DOHH2 (cell line): ENCODE measurements around the gene SLC4A3.

Experiments used
- H3F3A ChIP-seq: fragments of 200-600 bp; sonication (generic), shearing (Covaris generic); 2 replicates; pipeline ENCODE4 v1.6.0; 2016; ENCODE audit warnings: antibody characterized with exemption, mild to moderate bottlenecking; ENCODE audit not compliant: control insufficient read depth, insufficient read depth
- H3K27ac ChIP-seq: fragments of 200-600 bp; sonication (generic); 2 replicates; pipeline ENCODE4 v1.5.1; 2014; ENCODE audit warnings: low read depth, mild to moderate bottlenecking, low read length, moderate library complexity
- H3K27me3 ChIP-seq: fragments of 200-600 bp; sonication (generic); 2 replicates; pipeline ENCODE4 v1.6.1; 2014; ENCODE audit warnings: mild to moderate bottlenecking, low read length, mixed read lengths; ENCODE audit not compliant: control insufficient read depth
- H3K36me3 ChIP-seq: fragments of 200-600 bp; sonication (generic); 2 replicates; pipeline ENCODE4 v1.6.1; 2014; ENCODE audit warnings: mild to moderate bottlenecking, low read length, moderate library complexity, mixed read lengths; ENCODE audit not compliant: control insufficient read depth
- H3K4me1 ChIP-seq: fragments of 200-600 bp; sonication (generic); 2 replicates; pipeline ENCODE4 v1.6.1; 2014; ENCODE audit warnings: mild to moderate bottlenecking, low read length, mixed read lengths; ENCODE audit not compliant: control insufficient read depth
- H3K4me2 ChIP-seq: fragments of 200-600 bp; sonication (generic); 2 replicates; pipeline ENCODE4 v1.6.0; 2014; ENCODE audit warnings: mild to moderate bottlenecking, low read length, moderate library complexity
- H3K4me3 ChIP-seq: fragments of 200-600 bp; sonication (generic); 2 replicates; pipeline ENCODE4 v1.5.1; 2014; ENCODE audit warnings: mild to moderate bottlenecking, low read length, mixed read lengths
- H3K79me2 ChIP-seq: fragments of 200-600 bp; sonication (generic); 2 replicates; pipeline ENCODE4 v1.6.1; 2014; ENCODE audit warnings: mild to moderate bottlenecking, low read length, mixed read lengths; ENCODE audit not compliant: control insufficient read depth
- H3K9me2 ChIP-seq: fragments of 200-600 bp; sonication (generic); replicated peaks from 2 replicates; pipeline ENCODE4 v1.6.1; 2014; ENCODE audit warnings: mild to moderate bottlenecking, low read length, mixed read lengths; ENCODE audit not compliant: control insufficient read depth
- H3K9me3 ChIP-seq: fragments of 200-600 bp; sonication (generic); 2 replicates; pipeline ENCODE4 v1.6.1; 2014; ENCODE audit warnings: antibody characterized with exemption, low read length, mixed read lengths; ENCODE audit not compliant: control insufficient read depth, insufficient read depth
- H4K20me1 ChIP-seq: fragments of 200-600 bp; sonication (generic); 2 replicates; pipeline ENCODE4 v1.6.0; 2014; ENCODE audit warnings: low read depth, mild to moderate bottlenecking, antibody characterized with exemption, low read length, moderate library complexity; ENCODE audit not compliant: control insufficient read depth, insufficient read depth
- CTCF ChIP-seq: fragments of 200-600 bp; sonication (generic); IDR thresholded peaks from one replicate; pipeline ENCODE4 v1.5.1; 2014; ENCODE audit warnings: antibody characterized with exemption, mild to moderate bottlenecking, low read depth, low read length; ENCODE audit not compliant: poor library complexity, severe bottlenecking
- EZH2phosphoT487 ChIP-seq: fragments of 200-600 bp; sonication (generic); IDR thresholded peaks from 2 replicates; pipeline ENCODE4 v1.6.1; 2017; ENCODE audit warnings: borderline replicate concordance, mild to moderate bottlenecking, antibody characterized with exemption, low read length, moderate library complexity, mixed read lengths

Gene SLC4A3

GRCh38 chr2:219638217-219638947 lies 11.0 kb downstream of the SLC4A3 start:
- peak; percentile 15 for TF ChIP-seq CTCF
- TF ChIP-seq EZH2phosphoT487 = no peak
- H3K4me1 ChIP-seq = peaks cover 11% of the 10 kb centered on the region
- H3F3A ChIP-seq = no peaks in the 10 kb centered on the region
- H3K36me3 ChIP-seq = no peaks in the 10 kb centered on the region
- no peaks in the 10 kb centered on the region for H3K9me2 ChIP-seq
- H3K9me3 ChIP-seq = no peaks in the 10 kb centered on the region
- no peaks in the 10 kb centered on the region for H3K79me2 ChIP-seq
- no peak overlapping the region for H3K4me2 ChIP-seq
- no peaks in the 10 kb centered on the region for H3K27me3 ChIP-seq
- H4K20me1 ChIP-seq = no peaks in the 10 kb centered on the region
- no peak overlapping the region for H3K27ac ChIP-seq
- H3K4me3 ChIP-seq = no peak overlapping the region

DNA sequence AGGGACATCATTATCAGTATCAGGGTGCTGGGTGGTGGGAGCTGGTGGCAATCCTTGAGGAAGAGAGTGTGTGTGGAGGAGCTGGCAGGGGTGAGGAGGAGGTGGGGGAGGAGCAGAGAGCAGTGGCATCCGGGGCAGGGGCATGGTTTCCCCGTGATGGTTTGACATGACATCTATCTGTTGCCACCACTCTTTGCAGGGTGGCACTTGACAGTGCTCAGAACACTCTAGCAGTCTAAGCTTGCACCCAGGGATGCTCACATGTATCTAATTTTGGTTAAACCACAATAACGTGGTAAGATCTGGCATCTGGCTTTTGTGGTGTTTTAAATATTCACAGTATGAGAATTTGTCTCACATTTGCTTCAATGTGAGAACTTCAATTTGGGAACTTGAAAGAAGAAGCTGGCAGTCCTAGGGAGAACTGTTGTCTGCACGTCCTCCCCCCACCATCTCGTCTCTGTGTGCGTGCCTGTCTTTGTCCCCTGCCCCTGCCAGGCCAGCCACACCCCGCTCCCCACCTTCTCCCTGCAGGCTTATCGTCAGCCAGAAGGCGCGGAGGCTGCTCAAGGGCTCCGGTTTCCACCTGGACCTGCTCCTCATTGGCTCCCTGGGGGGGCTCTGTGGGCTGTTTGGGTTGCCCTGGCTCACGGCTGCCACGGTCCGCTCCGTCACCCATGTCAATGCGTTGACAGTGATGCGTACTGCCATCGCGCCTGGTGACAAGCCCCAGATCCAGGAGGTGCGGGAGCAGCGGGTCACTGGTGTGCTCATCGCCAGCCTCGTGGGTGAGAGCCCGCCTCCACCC lies 11.7 kb downstream of the SLC4A3 start:
- no peaks in the 10 kb centered on the region for H3K36me3 ChIP-seq
- H3K79me2 ChIP-seq = no peaks in the 10 kb centered on the region
- H3K9me2 ChIP-seq = no peaks in the 10 kb centered on the region
- TF ChIP-seq CTCF (no peak), EZH2phosphoT487 (no peak)
- H3K27me3 ChIP-seq = no peaks in the 10 kb centered on the region
- H3K27ac ChIP-seq = no peak overlapping the region
- no peaks in the 10 kb centered on the region for H4K20me1 ChIP-seq
- H3K9me3 ChIP-seq = no peaks in the 10 kb centered on the region
- peaks cover 11% of the 10 kb centered on the region for H3K4me1 ChIP-seq
- no peak overlapping the region for H3K4me2 ChIP-seq
- H3F3A ChIP-seq = no peaks in the 10 kb centered on the region
- H3K4me3 ChIP-seq = no peak overlapping the region

DNA sequence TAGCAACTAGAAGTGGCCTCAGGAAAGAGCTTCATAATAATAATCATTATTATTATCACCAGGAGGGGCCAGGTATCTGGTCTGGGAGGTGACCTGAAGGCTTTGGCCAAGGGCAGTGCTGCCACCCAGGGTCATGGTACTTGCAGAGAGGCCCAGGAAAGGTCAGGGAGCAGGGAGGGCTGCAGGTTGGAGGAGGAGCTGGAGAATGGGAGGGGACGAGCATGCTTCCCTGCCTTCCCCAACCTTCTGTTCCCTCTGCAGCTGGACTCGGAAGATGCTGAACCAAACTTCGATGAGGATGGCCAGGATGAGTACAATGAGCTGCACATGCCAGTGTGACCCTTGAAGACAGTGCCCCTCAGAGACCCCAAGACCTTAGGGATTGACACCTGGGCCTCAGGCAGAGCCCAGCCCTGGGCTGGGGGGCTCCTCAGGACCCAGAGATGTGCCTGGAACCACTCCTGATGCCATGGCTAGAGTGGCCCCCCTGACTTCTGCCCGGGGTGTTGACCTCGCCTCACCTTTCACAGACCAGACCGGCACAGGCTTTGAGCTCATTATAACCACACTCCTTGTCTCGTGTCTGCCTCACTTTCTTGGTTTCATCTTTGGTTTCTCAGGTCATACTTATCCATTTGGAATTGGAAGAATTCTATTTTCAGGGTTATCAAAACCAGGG lies 14.1 kb downstream of the SLC4A3 start:
- H3K27me3 ChIP-seq = no peaks in the 10 kb centered on the region
- no peaks in the 10 kb centered on the region for H3K36me3 ChIP-seq
- no peak overlapping the region for H3K4me3 ChIP-seq
- no peaks in the 10 kb centered on the region for H3K9me2 ChIP-seq
- no peak overlapping the region for H3K27ac ChIP-seq
- no peaks in the 10 kb centered on the region for H3K9me3 ChIP-seq
- H3K79me2 ChIP-seq = no peaks in the 10 kb centered on the region
- H3K4me2 ChIP-seq = no peak overlapping the region
- H3F3A ChIP-seq = no peaks in the 10 kb centered on the region
- TF ChIP-seq CTCF = no peak
- TF ChIP-seq EZH2phosphoT487 = no peak
- peaks cover 11% of the 10 kb centered on the region for H3K4me1 ChIP-seq
- H4K20me1 ChIP-seq = no peaks in the 10 kb centered on the region
